Measurements from ENCODE around the gene SUSD1.

DNA sequence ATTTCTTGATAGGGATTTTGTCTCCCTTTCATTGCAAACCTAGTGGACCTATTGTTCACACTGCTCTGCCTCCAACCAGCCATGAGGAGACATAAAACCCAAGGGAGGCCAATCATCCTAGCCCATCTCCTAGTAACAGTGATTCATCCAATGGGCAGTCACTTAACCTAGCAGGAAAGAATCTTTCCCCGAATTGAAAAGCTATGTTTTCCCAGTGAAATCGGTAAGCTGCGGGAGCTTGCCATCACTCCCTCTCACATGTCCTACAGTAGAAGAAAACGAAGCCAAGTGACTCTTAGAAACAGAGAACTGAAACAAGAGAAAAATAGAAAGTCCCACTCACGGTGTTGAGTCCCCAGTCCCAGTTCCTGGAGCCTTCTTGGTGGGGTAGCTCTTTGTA is 123.3 kb downstream of the SUSD1 start:
- TF ChIP-seq, protein P1, sequence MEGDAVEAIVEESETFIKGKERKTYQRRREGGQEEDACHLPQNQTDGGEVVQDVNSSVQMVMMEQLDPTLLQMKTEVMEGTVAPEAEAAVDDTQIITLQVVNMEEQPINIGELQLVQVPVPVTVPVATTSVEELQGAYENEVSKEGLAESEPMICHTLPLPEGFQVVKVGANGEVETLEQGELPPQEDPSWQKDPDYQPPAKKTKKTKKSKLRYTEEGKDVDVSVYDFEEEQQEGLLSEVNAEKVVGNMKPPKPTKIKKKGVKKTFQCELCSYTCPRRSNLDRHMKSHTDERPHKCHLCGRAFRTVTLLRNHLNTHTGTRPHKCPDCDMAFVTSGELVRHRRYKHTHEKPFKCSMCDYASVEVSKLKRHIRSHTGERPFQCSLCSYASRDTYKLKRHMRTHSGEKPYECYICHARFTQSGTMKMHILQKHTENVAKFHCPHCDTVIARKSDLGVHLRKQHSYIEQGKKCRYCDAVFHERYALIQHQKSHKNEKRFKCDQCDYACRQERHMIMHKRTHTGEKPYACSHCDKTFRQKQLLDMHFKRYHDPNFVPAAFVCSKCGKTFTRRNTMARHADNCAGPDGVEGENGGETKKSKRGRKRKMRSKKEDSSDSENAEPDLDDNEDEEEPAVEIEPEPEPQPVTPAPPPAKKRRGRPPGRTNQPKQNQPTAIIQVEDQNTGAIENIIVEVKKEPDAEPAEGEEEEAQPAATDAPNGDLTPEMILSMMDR (IDR thresholded peaks at IDR 0.05; ENCODE audit: insufficient read depth, low read depth, low read length), result no peak
- no peak for TF ChIP-seq EZH2 (IDR thresholded peaks at IDR 0.05; ENCODE audit: insufficient read depth, low read length)
